D721Med (cell line): ENCODE measurements around the gene LHX5.

Source experiments
- DNase-seq: peaks from one replicate; pipeline ENCODE4 v3.0.0; 2011; ENCODE audit warnings: low spot score; ENCODE audit not compliant: insufficient read length
- FAIRE-seq: peaks from 2 replicates; lab custom pipeline; 2011; peaks lifted over from hg19 to GRCh38; lab: Jason Lieb, UNC
- TF ChIP-seq, protein P1 (sequence below): IDR thresholded peaks from 2 replicates; pipeline ENCODE4 v1.5.1; 2012; ENCODE audit warnings: mild to moderate bottlenecking, control low read depth; ENCODE audit not compliant: insufficient read depth; ENCODE audit errors: missing control alignments

LHX5 gene

DNA sequence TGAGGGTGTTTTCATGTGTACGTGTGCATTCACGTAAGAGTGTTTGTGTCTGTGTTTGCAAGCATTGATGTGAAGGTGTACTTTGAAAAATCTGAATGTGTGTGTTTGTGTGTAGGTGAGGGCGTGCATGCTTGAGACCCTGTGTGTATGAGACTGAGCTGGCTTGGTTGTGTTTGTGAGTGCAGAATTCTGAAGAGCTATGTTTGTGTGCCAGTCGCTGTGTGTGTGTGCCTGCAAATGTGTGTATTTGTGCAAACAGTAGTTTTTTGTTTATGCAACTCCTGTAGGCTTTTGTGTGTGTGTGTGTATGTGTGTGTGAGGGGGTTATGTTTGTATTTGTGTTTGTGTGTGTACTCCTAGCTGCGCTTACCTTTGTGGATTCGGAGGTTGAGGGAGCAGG is 1.7 kb upstream of the LHX5 start:
- FAIRE-seq (no peak), DNase-seq (no peak)
- TF ChIP-seq, protein P1, sequence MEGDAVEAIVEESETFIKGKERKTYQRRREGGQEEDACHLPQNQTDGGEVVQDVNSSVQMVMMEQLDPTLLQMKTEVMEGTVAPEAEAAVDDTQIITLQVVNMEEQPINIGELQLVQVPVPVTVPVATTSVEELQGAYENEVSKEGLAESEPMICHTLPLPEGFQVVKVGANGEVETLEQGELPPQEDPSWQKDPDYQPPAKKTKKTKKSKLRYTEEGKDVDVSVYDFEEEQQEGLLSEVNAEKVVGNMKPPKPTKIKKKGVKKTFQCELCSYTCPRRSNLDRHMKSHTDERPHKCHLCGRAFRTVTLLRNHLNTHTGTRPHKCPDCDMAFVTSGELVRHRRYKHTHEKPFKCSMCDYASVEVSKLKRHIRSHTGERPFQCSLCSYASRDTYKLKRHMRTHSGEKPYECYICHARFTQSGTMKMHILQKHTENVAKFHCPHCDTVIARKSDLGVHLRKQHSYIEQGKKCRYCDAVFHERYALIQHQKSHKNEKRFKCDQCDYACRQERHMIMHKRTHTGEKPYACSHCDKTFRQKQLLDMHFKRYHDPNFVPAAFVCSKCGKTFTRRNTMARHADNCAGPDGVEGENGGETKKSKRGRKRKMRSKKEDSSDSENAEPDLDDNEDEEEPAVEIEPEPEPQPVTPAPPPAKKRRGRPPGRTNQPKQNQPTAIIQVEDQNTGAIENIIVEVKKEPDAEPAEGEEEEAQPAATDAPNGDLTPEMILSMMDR: no peak

DNA sequence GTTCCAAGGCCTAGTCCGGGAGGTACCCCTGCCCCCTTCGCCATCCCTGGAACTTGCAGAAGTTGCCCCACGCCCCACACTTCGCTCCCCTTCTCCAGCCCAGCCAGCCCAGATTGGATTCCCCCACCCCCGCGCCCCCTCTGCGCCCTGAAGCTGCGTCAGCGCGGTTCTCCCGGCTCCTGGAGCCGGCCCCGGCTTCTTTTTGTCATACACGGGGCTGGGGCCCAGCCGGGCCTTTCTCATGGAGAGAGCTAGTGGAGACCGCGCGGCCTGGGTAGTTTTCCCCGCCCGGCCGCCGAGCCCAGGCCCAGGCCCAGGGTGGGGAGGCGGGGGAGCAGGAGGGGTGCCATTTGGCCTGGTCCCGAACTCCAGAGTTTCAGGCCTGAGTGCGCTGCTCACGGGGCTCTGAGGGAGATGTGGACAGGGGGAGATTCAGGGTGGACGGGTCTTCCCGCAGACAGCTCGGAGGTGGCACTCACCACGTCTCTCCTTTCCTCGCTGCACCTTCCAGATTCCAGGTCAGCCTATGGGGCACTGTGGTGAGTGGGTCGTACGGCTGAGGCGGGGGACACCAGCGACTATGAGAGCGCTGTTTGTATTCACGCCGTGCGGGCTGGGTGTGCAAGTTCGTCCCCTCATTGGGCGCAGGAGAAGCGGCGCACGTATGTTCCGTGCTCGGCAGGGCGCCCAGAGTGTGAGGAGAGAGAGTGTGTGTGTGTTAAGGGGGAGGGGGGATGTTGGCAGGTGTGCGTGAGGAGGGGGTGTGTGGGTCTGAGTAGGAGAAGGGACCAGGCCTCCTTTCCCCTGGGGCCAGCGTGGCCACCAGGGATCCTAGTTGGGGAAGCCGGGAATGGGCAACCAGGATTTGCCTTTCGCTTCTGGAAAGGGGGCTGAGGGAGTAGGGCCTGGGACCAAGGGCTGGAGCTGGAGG is 785 bp upstream of the LHX5 start:
- no peak for FAIRE-seq
- DNase-seq: no peak
- TF ChIP-seq, protein P1: no peak

DNA sequence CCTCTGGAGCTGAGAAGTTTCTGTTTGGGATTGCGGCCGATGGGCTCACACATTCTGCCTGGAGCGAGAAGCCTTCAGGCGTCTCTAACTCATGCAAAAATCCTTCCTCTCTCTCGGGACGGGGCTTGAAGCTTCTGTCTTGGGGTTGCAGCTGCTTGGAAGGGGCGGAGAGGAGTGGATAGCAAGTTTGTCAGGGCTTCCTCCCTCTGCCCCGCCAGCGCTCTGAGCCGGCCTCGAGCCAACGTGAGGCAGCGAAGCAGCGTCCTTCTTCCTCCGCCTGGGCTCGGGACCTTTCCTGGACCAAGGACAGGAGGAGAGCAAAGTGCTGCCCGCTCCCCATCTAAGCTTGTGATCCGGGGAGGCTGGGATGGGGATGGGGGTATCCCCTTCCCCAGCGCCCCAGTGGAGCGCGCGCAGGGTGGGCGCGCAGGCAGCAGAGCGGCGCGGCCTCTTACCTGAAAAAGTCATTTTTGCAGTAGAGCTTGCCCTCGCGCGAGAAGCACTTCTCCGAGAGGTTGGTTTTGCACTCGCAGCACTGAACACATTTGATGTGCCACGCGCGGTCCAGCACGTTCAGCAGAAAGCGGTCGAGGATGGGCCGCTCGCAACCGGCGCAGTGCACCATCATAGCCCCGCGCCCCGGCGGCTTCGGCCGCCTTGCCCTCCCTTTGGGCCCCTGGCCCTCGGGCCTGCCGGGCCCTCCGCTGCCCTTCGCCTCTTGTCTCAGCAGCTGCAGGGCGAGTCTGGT is 626 bp downstream of the LHX5 start:
- FAIRE-seq (no peak), DNase-seq (no peak)

DNA sequence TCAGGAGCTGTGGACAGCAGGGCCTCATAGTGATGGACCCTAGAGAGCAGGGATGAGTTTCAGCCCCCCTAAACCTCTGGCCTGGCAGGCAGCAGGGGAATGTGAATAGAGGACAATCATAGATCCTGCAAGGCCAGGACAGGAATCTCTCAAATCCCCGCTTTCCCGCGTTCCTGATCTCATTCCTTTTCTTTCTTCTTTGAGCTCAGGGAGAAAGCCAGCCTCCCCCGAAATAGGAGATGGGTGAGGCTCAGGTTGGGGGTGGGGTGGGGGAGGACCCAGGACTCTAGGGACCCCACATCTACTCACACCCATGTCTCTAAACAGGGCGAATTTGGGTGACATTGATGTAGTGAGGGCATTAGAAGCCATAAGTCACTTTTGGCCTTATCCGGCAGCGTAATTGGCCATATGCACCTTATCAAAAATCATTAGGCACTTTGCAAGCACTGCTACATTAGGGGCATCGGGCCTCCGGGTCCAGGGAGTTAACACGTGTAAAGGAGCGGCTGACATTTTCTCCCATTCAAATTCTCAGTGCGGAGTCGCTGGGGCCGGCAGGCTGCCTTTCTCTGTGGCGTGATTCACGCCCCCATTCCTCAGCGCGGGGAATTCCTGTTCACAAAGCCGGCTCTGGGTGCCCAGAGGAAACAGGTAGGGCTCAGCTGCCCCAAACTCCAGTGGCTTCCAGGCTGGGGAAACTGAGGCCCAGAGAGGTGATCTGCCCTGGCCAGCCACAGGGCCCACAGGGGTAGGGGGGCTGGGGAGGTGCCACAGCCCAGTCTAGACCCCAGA is 1.5 kb downstream of the LHX5 start:
- DNase-seq (no peak), FAIRE-seq (no peak)
- TF ChIP-seq, protein P1: no peak

More for the DNA sequence above, 626 bp downstream of the LHX5 start:
- TF ChIP-seq, protein P1: no peak

DNA sequence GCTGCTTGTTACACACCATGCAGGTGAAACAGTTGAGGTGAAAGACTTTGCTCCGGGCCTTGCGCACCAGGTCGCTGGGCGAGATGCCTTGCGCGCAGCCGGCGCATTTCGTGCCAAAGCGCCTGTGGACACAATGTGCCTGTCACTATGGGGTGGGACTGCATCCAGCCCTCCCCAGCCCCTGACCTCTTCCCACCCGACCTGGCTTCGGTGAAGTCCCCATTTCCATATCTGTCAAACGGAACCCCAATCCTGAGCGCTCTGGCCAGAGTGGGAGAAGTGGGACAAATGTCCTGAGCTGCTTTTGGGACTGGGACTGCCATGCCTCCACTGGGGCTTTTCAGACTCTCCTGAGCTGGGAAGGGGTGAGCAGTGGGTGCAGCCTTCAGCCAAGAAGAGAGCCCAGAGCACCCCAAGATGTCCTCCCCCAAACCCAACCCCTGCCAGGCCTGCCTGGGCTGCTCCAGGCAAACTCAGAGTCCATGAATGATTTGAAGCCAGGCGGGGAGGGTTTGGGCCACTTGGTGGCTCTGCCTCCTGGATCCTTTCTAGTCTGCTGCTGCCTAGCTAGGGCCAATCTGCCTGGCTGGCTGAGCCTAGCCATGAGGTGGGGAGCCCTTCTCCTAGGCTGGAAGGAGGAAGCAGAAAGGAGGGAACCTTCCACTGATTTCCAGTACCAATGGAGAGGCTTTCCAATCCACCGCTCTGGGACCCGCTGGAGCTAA is 2.3 kb downstream of the LHX5 start:
- no peak for DNase-seq
- FAIRE-seq: no peak
- TF ChIP-seq, protein P1: no peak
